Heart right ventricle (tissue), 16 donors: ENCODE results near the gene PVALB. TPM values are rescaled to one million over a fixed set of nuclear protein-coding genes. Genes with fewer than 3 reads are reported as not detected.

Experiments
- ATAC-seq, 8 donors: fragments of 200-7000 bp; cut with Tn5 transposase; one replicate each; pipeline ENCODE4 v1.9.1; 2020; ENCODE audit warnings: mild to moderate bottlenecking in 8 of 8, moderate library complexity in 8 of 8, moderate number of reproducible peaks in 1 of 8
- DNase-seq, 2 donors: peaks; one replicate each; pipeline ENCODE4 v3.0.0-alpha.2; 2020
- H3K27ac ChIP-seq, 10 donors: fragments of 200-600 bp; sonication (generic) in 2 of 10; one replicate each; pipeline versions ENCODE4 v1.5.0 to v1.8.0; 2020 to 2022; ENCODE audit warnings: mild to moderate bottlenecking in 3 of 10
- H3K27me3 ChIP-seq, 7 donors: fragments of 200-600 bp; one replicate each; pipeline ENCODE4 v1.8.0; 2021 to 2022; ENCODE audit warnings: mild to moderate bottlenecking in 2 of 7
- H3K36me3 ChIP-seq, 9 donors: fragments of 200-600 bp; sonication (generic) in 1 of 9; one replicate each; pipeline versions ENCODE4 v1.5.0 to v1.8.0; 2020 to 2022; ENCODE audit warnings: mild to moderate bottlenecking in 2 of 9
- H3K4me1 ChIP-seq, 9 donors: fragments of 200-600 bp; sonication (generic) in 1 of 9; one replicate each; pipeline versions ENCODE4 v1.5.0 to v1.8.0; 2020 to 2022; ENCODE audit warnings: mild to moderate bottlenecking in 4 of 9
- H3K4me3 ChIP-seq, 10 donors: fragments of 200-600 bp; sonication (generic) in 2 of 10; one replicate each; pipeline versions ENCODE4 v1.5.0 to v1.8.0; 2020 to 2022; ENCODE audit warnings: mild to moderate bottlenecking in 7 of 10, moderate library complexity in 2 of 10
- H3K9me3 ChIP-seq, 11 donors: fragments of 200-600 bp in 10 of 11; sonication (generic) in 2 of 11; one replicate each; pipeline versions ENCODE4 v1.5.0 to v1.8.0; 2013 to 2022; ENCODE audit warnings: mild to moderate bottlenecking in 2 of 11, control low read depth in 1 of 11, moderate library complexity in 1 of 11
- WGBS, 2 donors: extraction: QIAGEN DNeasy Blood & Tissue Kit; methylation state at CpG; one replicate each; pipeline ENCODE4 v1.1.7; 2013; ENCODE audit warnings: inconsistent platforms in 1 of 2; 5-methylcytosine and 5-hydroxymethylcytosine counted together
- intact Hi-C, 10 donors: fragments of 100-400 bp; cut with DNase I; formaldehyde crosslinking; loops; one replicate each; pipeline versions ENCODE4 v1.11.1 to v1.14.2; 2022
- polyA plus RNA-seq, 2 donors: library from polyadenylated mRNA; stranded (reverse); fragments of 200-250 nt; gene quantifications; one replicate each; pipeline ENCODE4 v1.2.3, GENCODE V29; 2013
- total RNA-seq, 10 donors: library from RNA; stranded (reverse); fragmentation: NEBNext Ultra II Directional in 3 of 10; extraction: Animal tissue kit (Norgen Biotek cat#: 25700) in 3 of 10; gene quantifications; one replicate each; pipeline versions ENCODE4 v1.2.1 to v1.2.4, GENCODE V29; 2021 to 2023
- TF ChIP-seq, protein P1 (sequence below), 9 donors: fragments of 200-600 bp; sonication (generic) in 2 of 9; IDR thresholded peaks; one replicate each; pipeline versions ENCODE4 v1.5.0 to v1.8.0; 2021 to 2022; ENCODE audit warnings: antibody characterized with exemption in 9 of 9, mild to moderate bottlenecking in 5 of 9, moderate library complexity in 1 of 9
- donor health status: Arrhythmogenic right ventricular cardiomyopathy.
- donor health status: ischemic (EF 13 %, LVEDD 7.1; RV severe dilation, severe dysfunction).
- donor health status: healthy with polysubstance abuse.
- donor health status: DM: no; HTN: yes; CAD: no.
- donor health status: DM: no; HTN: no; CAD: no.
- donor health status: ischemic (EF 25% LVEDD 6.9; RV normal size, moderate dysfunction).
- donor health status: ischemic (EF 25% LVEDD 5.7; RV mildly dilated, moderate dysfunction).
- donor health status: healthy.
- donor health status: DM: yes; HTN: yes; CAD: no.
- donor health status: Ischemic cardiomyopathy.
- donor health status: ischemic (EF 35%, LVEDD 5.7; RV mildly dilated, moderate dysfunction).
- donor health status: nonischemic (EF 11% LVEDD 7.7; RV severe dilation, severe dysfunction).
- donor health status: DM: yes; HTN: yes; CAD: no.
- donor health status: PGD.
- donor health status: ischemic (EF 29% LVEDD 5.4; RV normal size, mild dysfunction).
- donor health status: nonischemic (EF 23%, LVEDD 6.1; RV moderate dilation, normal function).

The PVALB gene
- total and polyA plus RNA-seq, 12 donors, result not detected

GRCh38 chr22:36778020-36778419, 38.8 kb downstream of the PVALB start:
- intact Hi-C loops, result loop anchor here in 6 of 10 donors (5.0 to 10.0 kb wide), 2 partner anchors 79 to 233 kb away; no protein-coding TSS in a partner anchor
- H3K9me3 ChIP-seq, result peaks cover 0 to 5% (median 0%) of the 10 kb centered on the region in 11 donors
- H3K27me3 ChIP-seq, result peaks cover 0 to 1% (median 0%) of the 10 kb centered on the region in 7 donors
- TF ChIP-seq, protein P1, sequence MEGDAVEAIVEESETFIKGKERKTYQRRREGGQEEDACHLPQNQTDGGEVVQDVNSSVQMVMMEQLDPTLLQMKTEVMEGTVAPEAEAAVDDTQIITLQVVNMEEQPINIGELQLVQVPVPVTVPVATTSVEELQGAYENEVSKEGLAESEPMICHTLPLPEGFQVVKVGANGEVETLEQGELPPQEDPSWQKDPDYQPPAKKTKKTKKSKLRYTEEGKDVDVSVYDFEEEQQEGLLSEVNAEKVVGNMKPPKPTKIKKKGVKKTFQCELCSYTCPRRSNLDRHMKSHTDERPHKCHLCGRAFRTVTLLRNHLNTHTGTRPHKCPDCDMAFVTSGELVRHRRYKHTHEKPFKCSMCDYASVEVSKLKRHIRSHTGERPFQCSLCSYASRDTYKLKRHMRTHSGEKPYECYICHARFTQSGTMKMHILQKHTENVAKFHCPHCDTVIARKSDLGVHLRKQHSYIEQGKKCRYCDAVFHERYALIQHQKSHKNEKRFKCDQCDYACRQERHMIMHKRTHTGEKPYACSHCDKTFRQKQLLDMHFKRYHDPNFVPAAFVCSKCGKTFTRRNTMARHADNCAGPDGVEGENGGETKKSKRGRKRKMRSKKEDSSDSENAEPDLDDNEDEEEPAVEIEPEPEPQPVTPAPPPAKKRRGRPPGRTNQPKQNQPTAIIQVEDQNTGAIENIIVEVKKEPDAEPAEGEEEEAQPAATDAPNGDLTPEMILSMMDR (IDR thresholded peaks at IDR 0.05), result no peak
- ATAC-seq (no peak), DNase-seq (no peak)
- peaks cover 0 to 27% (median 21%) of the 10 kb centered on the region in 9 donors for H3K4me1 ChIP-seq
- H3K4me3 ChIP-seq, result no peak overlapping the region
- H3K36me3 ChIP-seq, result no peaks in the 10 kb centered on the region
- H3K27ac ChIP-seq, result no peak overlapping the region

- WGBS, 2 donors, result 70 to 72% methylated on average over 12 of the region's 12 CpGs
- peak overlapping the region in 9 of 10 donors; percentile 21 to 74 (median 43) for H3K27ac ChIP-seq
- DNase-seq (no peak), ATAC-seq (no peak)
- peaks cover 0 to 8% (median 0%) of the 10 kb centered on the region in 9 donors for H3K36me3 ChIP-seq
- no peaks in the 10 kb centered on the region for H3K27me3 ChIP-seq
- TF ChIP-seq, protein P1 (IDR thresholded peaks at IDR 0.05), result no peak
- peak overlapping the region in 7 of 10 donors; percentile 2 to 94 (median 42) for H3K4me3 ChIP-seq
- intact Hi-C loops, result loop anchor here in 6 of 10 donors (2.0 to 10.0 kb wide), 3 partner anchors 81 to 422 kb away; no protein-coding TSS in a partner anchor
- H3K4me1 ChIP-seq, result peaks cover 0 to 20% (median 17%) of the 10 kb centered on the region in 9 donors
- peaks cover 0 to 5% (median 0%) of the 10 kb centered on the region in 11 donors for H3K9me3 ChIP-seq
Measured at GRCh38 chr22:36776722-36777121, 40.1 kb downstream of the PVALB start.

DNA sequence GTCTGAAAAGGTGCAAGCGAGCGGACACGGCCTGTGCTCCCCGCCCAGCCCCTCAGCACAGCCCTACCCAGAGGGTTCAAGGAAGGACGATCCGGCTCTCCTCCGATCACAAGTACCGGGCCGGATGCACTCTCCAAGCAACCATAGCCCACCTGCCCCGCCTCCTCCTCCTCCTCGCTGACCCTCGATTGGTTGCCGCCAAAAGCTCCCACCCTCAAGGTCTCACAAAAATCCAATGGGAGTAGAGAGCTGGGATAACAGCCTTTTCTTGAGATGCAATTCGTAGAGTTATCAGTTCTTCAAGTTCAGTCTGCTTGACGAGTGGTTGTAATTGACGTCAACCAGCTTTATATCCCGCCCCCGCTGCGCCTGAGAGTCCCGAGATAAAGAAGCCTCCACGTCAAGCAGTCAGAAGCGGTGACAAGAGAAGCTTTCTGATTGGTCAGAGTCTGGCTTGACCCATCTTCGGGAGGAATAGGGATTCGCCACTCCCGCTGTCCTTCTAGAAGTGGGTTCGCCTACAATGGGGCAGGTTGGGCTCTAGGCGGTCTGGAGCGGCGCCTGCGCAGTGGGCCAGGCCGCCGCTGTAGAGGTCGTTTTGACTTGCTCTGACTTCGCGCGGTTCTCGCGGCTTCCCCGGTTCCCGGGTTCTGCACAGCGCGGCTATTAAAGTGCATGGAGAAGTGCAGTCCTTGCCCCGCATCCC, 40.7 kb downstream of the PVALB start, which contains the start of gene IFT27:
TSS of gene IFT27 (minus strand) at position 156 of the 706 bp plus-strand sequence. CDS start 412 bp downstream, outside the sequence.
- peaks cover 0 to 5% (median 0%) of the 10 kb centered on the region in 11 donors for H3K9me3 ChIP-seq
- no peaks in the 10 kb centered on the region for H3K27me3 ChIP-seq
- peak within 1 kb of the TSS; percentile 71 to 98 (median 92) for H3K4me3 ChIP-seq
- TF ChIP-seq, protein P1 (IDR thresholded peaks at IDR 0.05), result no peak
- peak within 1 kb of the TSS in 9 of 10 donors; percentile 83 to 92 (median 88) for H3K27ac ChIP-seq
- 0% methylated on average over 43 of the region's 43 CpGs for WGBS, 2 donors
- peaks cover 0 to 18% (median 15%) of the 10 kb centered on the region in 9 donors for H3K4me1 ChIP-seq
- ATAC-seq (peak; percentile 97 to 99 (median 98)), DNase-seq (peak; percentile 93 to 100)
- intact Hi-C loops, result loop anchor here in 6 of 10 donors (2.0 to 10.0 kb wide), 3 partner anchors 81 to 423 kb away; no protein-coding TSS in a partner anchor
- H3K36me3 ChIP-seq, result peaks cover 0 to 12% (median 0%) of the 10 kb centered on the region in 9 donors

- no peaks in the 10 kb centered on the region for H3K27me3 ChIP-seq
- peak in 6 of 8 donors; percentile 0 to 28 (median 2) for ATAC-seq
- intact Hi-C loops, result loop anchor here in 6 of 10 donors (5.0 to 10.0 kb wide), 2 partner anchors 82 to 231 kb away; no protein-coding TSS in a partner anchor
- peak overlapping the region in 9 of 10 donors; percentile 83 to 92 (median 88) for H3K27ac ChIP-seq
- 0 to 1% methylated on average over 19 to 23 of the region's 23 CpGs for WGBS, 2 donors
- DNase-seq, result peak; percentile 18 to 40
- TF ChIP-seq, protein P1 (IDR thresholded peaks at IDR 0.05), result no peak
- H3K36me3 ChIP-seq, result peaks cover 0 to 12% (median 0%) of the 10 kb centered on the region in 9 donors
- H3K9me3 ChIP-seq, result peaks cover 0 to 5% (median 0%) of the 10 kb centered on the region in 11 donors
- peaks cover 0 to 23% (median 15%) of the 10 kb centered on the region in 9 donors for H3K4me1 ChIP-seq
- peak overlapping the region; percentile 71 to 98 (median 92) for H3K4me3 ChIP-seq
Measured at GRCh38 chr22:36775586-36775963, 41.3 kb downstream of the PVALB start.
